ENCODE results near the gene KCP.

KCP gene

DNA sequence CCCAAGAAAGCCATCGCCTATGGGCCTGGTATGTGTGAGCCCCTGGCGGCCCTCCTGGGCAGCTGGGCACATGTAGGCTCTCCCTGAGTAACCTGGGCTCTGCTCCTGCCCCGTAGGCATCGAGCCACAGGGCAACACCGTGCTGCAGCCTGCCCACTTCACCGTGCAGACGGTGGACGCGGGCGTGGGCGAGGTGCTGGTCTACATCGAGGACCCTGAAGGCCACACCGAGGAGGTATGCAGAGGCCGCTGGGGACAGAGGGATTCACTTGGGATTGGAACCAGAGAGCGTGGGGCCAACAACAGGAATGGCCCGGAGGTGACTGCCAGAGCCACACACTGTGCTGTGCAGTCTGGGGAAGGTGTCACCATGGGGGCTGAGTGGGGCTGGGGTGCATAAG lies 73.0 kb downstream of the KCP start:
- no peak for DNase-seq

DNA sequence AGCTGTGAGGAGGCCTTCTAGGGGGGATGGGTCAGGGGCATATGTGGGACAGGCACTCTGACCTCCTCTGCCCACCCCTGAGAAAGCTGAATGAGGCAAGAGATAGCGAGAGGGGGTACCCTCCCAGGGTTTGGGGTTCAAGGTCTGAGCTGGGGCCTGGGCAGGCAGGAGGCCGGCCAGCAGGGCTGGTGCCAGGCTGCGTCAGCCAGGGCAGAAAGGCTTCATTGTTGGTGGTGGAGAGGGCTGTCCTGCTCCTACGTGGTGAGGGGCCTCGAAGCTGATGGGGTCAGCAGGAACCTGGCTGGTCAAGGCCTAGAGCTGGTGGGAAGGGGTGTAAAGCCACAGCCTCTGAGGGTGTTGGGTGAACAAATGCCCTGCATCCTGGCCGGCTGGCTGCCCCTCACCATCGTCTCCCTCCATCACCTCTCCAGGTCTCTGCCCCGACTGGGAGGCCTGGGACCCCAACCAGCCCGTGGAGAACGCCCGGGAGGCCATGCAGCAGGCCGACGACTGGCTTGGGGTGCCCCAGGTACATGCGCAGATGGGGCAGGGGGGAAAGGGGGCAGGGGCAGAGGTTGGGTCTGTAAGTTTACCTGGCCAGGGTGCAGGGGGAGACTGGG lies 73.7 kb downstream of the KCP start:
- DNase-seq = no peak

DNA sequence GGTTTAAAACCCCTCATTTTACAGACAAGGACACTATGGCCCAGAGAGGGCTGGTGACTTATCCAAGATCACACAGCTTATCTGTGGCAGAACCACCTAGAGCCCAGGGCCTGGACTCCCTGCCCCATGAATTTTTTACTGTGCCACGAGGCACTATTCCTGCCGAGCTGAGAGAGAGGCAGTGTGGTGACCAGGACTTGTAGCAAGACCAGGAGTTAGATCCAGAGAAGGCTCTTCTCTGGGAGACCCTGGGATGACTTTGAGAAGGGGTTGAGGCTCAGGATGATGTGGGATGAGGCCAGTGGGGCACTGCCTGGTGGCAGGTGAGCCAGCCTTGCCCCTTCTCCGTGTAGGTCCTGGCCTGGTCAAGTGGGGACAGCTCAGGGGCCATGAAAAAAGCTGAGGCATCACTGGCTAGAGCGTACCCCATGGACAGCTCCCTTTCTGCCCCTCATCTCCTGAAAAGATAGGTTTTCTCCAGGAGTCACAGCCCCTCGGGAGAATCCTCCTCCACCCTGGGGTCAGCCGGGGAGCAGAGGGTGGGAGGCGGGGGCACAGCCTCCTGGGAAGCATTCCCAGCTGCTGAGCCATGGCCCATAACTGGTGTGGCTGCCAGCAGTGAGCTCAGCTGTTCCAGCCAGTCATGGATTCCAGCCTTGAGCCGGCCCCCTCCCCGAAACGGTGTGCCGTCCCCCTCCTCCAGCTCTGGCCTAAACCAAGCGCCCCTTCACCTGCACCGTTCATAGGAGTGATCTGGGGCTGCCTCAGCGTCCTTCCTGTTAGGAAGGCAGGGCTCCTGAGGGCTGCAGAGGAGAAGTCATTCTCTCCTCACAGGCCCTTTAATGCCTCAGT lies 74.5 kb downstream of the KCP start:
- DNase-seq = no peak

DNA sequence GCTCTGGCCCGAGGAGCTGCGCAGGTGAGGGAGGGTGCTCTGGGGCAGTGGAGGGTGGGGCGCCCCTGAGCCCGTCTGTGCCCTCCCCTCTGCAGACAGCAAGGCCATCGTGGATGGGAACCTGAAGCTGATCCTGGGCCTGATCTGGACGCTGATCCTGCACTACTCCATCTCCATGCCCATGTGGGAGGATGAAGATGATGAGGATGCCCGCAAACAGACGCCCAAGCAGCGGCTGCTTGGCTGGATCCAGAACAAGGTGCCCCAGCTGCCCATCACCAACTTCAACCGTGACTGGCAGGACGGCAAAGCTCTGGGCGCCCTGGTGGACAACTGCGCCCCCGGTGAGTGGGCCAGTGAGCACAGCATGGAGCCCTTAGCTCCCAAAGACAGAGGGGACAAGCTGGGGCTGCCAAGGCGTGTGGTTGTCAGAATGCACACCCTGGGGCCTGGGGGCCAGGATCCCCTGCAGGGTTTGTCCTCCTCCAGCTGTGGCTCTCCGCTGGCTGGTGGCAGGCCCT lies 75.2 kb downstream of the KCP start:
- no peak for DNase-seq

DNA sequence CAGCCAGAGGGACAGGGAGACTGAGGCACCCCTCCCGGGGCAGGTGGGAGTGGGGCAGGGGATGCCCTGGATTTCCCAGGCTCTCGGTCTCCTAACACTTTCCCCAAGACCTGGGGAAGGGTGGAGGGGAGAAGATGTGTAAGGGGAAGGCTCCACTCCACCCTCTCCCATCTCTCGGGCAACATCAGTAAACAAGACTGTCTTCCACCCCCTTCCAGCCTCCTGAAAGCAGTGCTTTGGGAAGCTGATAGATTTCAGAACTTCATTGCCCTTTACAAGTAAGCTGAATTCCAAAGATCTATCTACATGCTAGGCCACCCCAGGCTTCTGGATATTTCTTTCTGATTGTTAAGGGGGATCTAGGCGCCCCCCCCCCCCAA lies 76.6 kb downstream of the KCP start:
- DNase-seq = no peak

DNA sequence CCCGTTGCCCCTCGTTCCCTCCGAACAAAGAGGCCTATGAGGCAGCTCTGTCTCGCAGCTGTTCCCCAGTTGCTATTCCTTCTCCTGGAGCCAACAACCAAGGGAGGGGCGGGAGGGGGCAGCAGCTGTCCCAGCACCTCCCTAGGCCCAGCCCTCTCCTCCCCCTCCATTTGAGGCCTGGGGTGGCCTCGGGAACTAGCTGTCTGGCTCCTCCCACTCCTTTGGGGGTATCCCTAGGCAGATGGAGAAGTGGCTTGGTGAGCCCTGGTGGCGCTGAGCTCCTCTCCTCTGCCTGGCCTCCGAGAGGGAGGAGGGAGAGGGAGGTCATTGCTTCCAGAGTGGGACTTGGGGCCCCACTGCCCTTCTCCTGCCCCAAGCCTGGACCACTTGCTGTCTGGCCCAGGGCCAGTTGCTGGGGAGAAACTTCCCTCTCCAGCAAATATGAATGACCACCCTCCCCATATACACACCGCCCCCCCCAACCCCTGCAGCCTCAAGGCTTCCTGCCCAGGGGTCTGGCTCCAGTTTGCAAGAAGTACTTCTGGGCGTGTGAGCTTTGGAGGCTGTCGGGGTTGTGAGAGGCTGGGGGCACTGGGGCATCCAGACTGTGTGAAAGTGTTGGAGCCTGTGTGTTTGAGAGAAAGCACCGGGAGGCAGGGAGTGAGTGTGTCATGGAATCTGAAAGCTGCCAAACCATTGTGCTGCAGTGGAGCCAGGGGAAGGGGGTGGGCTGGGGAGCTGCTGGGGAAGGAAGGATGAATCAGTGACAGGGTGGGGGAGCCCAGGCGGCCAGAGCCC lies 77.2 kb downstream of the KCP start:
- DNase-seq = no peak

DNA sequence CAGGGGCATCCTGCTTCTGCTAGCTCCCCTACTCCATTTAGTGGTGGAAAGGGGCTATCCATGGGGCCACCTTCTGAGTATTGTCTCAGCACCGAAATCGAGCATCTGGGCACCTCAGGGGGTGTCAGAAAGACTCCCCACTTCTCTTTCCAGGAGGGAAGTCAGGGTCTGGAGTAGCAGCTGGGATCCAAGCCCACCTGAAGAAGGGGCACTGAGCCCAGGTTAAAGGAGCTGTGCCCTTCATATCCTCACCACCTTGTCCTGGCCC lies 77.7 kb downstream of the KCP start:
- no peak for DNase-seq

DNA sequence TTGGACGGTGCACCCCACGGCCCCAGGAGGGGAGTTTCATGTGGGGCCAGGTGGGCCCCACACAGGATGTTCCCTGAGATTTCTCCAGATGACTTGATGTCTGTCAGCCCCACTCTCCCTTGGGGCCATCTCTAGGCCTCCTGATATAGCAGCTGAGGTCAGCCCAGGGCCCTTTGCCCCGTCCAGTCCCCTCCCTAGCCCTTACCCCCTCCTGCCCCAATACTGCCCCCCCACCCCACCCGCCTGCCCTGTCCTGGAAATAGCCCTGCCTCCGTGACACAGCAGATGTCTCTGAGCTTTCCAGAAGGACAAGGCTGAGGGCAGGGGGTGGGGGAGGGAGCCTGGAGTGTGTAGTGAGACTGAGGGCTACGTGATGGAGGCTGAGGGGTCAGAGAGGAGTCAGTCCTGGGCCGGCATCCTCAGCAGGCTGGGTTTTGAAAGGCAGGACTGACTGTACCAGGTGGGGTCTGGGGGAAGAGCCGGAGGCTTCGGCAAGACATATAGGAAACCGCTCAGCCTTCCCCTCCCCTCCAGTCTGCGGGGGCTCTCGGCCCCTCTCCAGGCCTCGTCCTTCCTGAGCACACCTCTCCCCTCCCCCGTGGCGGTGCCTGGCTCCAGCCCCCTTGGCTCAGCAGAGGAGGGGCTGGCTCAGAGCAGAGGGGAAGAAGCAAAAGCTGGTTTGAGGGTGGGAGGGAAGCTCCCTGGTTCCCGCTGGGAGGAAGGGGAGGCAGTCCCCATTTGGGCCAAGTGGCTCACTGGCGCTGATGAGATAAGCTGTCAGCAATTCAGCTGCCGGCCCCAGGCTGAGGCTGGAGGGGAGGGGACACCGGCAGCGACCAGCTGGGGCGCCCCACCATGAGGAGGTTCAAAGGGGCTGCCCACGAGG lies 78.3 kb downstream of the KCP start:
- DNase-seq = no peak

DNA sequence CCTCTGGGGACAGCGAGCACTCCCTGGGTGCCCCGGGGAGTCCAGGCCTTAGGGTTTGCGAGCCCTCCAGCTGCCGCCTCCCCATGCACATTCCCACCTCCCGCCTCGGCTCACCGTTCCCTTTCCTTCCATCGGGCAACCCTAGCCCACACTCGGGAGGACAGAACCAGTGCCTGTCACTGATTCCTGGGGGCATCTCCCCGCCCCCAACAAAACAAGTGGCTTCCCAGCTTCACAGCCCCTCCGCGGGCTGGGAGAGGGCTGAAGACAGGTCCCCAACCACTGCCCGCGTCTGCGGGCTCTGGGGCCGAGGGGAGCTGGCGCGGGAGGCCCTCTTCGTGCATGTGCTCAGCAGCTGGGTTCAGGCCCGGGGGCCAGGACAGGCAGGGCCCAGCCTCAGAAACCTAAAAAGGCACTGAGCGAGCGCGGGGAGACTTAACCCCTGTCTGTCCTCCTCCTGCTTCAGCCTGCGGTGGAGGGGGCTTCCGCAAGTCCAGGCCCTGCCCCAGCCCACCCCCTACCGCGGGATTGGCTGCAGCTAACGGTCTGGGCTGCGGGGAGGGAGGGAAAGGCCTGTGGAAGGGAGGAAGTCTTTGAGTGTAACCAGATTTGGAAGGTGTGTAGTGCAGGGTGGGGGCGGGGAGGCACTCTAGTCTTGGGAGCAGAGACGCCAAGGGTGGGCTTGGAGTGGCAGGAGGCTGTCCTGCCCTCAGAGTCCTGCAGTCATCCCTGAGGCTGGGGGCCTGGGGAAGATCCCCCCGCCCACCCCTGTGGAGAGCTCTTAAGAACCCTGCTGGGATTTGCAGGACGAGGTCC lies 79.1 kb downstream of the KCP start:
- no peak for DNase-seq

DNA sequence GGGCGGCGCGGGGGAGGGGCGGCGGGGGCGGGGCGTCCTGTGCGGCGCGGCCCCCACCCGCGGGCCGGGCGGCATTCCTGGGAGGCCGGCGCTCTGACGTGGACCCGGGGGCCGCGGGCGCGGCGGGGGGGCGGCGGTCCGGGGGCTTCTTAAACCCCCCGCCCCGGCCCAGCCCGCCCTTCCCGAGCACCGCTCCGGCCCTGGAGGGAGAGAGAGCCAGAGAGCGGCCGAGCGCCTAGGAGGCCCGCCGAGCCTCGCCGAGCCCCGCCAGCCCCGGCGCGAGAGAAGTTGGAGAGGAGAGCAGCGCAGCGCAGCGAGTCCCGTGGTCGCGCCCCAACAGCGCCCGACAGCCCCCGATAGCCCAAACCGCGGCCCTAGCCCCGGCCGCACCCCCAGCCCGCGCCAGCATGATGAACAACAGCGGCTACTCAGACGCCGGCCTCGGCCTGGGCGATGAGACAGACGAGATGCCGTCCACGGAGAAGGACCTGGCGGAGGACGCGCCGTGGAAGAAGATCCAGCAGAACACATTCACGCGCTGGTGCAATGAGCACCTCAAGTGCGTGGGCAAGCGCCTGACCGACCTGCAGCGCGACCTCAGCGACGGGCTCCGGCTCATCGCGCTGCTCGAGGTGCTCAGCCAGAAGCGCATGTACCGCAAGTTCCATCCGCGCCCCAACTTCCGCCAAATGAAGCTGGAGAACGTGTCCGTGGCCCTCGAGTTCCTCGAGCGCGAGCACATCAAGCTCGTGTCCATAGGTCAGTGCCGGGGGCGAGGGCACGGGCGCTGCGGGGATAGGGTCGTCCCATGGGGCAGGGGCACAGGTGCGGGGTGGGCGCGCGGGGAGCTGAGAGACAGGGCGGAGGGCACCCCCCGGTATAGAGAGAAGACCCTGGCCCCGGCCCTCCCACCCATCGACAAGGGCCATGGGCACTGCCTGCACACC lies 80.0 kb downstream of the KCP start, which contains the start of gene FLNC:
TSS of gene FLNC (plus strand) at position 176 of the 947 bp plus-strand sequence. CDS start at position 408, 232 bp downstream.
- DNase-seq = peak in 1 of 2 experiments; percentile 21

DNA sequence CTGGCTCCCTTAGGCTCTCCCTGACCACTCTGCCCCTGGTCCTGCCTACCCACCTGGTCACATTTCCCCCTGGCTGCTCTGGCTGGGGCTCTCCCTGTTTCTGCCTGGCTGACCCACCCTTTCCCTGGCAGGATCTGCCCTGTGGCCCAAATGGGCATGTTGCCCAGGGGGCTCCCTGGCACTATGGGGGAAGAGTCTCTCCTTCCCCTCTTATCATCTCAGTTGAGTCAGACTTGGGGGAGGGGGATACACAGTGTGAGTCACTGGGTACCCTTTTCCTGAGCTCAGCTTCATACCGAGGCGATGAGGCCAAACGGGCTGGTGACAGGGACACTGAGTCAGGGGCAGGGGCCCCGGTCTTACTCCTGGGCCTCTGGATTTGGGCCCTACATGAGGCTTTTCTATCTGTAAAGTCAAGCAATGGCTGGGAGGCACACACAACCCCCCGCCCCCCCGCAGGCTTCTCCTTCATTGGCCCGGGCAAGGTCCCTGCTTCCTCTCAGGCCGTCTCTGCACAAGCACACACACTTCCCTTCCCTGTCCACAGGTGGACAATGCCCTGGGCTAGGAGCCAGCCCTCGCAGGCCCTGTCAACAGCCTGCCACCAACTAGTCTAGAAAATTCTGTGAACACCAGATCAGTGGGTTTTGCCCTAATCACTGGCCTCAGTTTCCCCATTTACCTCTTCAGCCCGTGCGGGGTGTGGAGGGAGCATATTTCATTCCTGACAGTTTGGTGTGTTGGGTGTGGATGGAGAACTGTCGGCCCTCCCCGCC lies 80.9 kb downstream of the KCP start:
- no peak for DNase-seq

DNA sequence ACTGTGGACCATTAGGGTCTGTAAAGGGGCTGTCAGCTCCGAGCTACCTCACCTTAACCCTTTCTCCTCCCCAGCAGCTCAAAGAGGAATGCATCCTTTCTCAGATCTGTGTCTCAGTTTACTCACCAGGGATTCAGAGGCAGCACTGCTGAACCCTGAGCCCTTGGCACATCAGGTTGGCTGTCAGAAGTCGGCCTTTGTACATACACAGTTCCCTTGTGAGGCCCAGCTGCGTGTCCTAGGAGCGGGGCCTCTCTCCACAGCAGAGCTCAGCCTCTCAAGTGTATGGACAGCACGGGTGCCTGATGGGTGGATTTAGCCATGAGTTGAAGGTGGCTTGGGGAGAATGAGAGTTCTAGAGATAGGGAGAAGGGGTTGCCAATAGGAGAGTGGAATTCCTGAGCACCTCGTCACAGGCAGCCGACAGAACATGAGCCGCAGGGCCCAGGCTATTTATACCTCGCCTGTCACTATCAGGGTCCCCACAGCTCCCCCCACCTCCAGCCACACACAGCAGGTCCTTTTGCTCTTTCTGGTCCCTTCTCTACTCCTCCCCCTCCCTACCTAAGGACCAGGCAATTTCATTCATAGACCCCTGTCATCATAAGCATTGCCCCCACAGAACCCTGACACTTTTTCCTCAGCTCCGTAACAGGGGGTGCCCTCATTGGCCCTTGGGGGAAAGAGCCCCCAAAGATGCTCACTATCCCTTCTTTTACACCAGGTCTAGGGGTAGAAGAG lies 82.4 kb downstream of the KCP start:
- DNase-seq = no peak

DNA sequence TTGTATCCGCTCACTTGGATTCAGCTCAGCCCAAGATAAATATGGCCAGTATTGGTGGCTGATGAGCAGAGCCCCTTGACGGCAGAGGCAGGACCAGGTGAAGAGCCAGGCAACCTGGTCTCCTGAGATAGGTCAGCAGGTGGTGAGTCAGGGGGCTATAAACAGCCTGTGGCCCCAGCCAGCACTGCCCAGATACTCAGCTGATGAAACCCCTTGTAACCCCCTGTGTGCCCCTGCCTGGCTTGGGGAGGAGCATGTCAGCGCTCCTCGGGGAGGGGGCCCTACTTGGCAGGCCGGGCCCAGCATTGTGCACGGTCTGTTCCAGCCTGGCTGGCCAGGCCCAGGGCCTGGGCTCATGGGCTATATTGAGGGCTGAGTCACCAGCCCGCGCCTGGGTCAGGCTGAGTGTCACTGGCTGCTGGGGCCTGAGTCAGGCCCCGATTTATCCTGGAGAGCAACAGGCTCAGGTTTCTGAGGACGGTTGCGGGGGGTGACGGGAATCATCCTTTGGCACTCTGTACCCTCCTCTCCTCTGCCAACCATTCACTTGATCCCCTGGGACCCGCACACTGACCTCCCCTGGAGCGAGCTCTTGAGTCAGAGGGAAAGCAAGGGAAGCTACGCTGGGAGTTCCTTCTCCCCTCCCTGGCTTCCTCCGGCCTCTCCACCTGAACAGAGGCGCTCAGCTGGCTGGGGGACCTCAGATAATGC lies 83.1 kb downstream of the KCP start:
- no peak for DNase-seq

DNA sequence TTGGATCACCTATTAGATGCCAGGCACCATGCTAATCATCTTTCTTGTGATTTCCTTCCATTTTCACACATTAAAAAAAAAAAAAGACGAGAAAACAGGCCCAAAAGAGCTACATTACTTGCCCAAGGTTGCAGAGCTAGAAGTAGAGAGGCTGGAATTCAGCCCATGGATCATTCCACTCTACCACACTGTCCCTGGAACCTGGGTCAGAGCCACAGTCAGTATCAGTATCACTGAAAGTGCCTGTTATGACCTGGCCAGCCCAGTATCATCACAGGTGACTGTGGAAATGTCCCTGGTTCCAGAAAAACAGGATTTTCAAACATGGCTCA lies 83.6 kb downstream of the KCP start:
- no peak for DNase-seq

Measured in activated CD4-positive, alpha-beta T cell treated with anti-CD3 and anti-CD28 coated beads, Interleukin-2, amount 50 U/mL, for 4 hours (primary cell).